Fibroblast of gingiva (primary cell): ENCODE data around the gene FBXW11.

Experiments used
- DNase-seq: peaks from one replicate; pipeline ENCODE4 v3.0.0-alpha.2; 2011; ENCODE audit warnings: low read depth

The FBXW11 gene

GRCh38 chr5:171840711-171841522 lies 165.5 kb downstream of the FBXW11 start:
- DNase-seq = no peak

- DNase-seq = no peak
Measured at GRCh38 chr5:171840066-171840465, 166.4 kb downstream of the FBXW11 start.

GRCh38 chr5:171839112-171839511 lies 167.3 kb downstream of the FBXW11 start:
- no peak for DNase-seq

- DNase-seq = no peak
Measured at GRCh38 chr5:171838066-171838465, 168.4 kb downstream of the FBXW11 start.

GRCh38 chr5:171837522-171837921 lies 168.9 kb downstream of the FBXW11 start:
- DNase-seq = no peak

- no peak for DNase-seq
Measured at GRCh38 chr5:171835066-171835465, 171.4 kb downstream of the FBXW11 start.

- DNase-seq = no peak
Measured at GRCh38 chr5:171834461-171834860, 172.0 kb downstream of the FBXW11 start.

- DNase-seq = no peak
Measured at GRCh38 chr5:171832775-171833174, 173.7 kb downstream of the FBXW11 start.

- DNase-seq = no peak
Measured at GRCh38 chr5:171830686-171831085, 175.8 kb downstream of the FBXW11 start.

- no peak for DNase-seq
Measured at GRCh38 chr5:171827162-171827561, 179.3 kb downstream of the FBXW11 start.

GRCh38 chr5:171826132-171826531 lies 180.3 kb downstream of the FBXW11 start:
- no peak for DNase-seq

- DNase-seq = no peak
Measured at GRCh38 chr5:171825051-171825450, 181.4 kb downstream of the FBXW11 start.

- DNase-seq = no peak
Measured at GRCh38 chr5:171823269-171823668, 183.2 kb downstream of the FBXW11 start.

- no peak for DNase-seq
Measured at GRCh38 chr5:171821286-171821685, 185.2 kb downstream of the FBXW11 start.

GRCh38 chr5:171820561-171820960 lies 185.9 kb downstream of the FBXW11 start:
- no peak for DNase-seq

- no peak for DNase-seq
Measured at GRCh38 chr5:171816666-171817065, 189.8 kb downstream of the FBXW11 start.

- DNase-seq = no peak
Measured at GRCh38 chr5:171813813-171814490, 192.5 kb downstream of the FBXW11 start.

- DNase-seq = no peak
Measured at GRCh38 chr5:171813270-171813669, 193.2 kb downstream of the FBXW11 start.
